GM21825 (cell line): Measurements from ENCODE around the gene KRTAP4-8.
"Not testable (repeated sequence)": the region's sequence is repeated elsewhere in the genome, so short reads cannot be mapped to it uniquely, and the experiment has no call there.

ENCODE experiments used
- ATAC-seq: cut with Tn5 transposase; IDR thresholded peaks from one replicate; pipeline ENCODE4 v1.9.1; 2021; ENCODE audit warnings: mild to moderate bottlenecking, moderate library complexity; ENCODE audit not compliant: unreplicated experiment

Gene KRTAP4-8

DNA sequence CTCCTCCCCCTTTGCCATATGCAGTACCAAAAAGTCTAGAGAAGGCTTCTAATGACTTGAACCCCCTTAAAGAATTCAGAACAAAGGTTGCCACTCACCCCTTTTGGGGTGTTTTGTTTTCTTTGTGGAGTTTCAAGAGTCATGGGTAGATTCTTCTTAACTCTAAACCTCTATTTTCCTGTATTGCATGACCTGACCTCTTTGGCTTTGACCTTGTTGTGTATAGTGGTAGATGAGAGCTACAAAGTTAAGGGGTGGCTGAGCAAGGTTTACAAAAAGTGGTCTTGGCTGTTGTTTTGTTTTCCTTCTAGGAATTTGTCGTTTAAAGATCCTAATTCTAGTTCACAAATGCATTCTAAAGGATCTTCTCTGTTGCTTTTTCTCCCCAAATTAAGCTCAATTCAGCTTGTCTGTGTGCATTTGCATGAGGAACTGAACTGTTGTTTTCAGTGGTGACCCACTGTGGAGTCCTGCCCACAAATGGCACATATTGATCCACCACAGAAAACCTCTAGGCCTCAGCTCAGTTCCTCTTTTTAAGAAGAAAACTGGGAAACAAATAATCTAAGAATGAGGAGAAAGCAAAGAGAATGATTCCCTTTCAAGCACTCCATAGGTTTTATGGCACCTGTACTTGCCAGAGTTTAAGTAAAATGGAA is 10.9 kb upstream of the KRTAP4-8 start:
- not testable (repeated sequence) for ATAC-seq

DNA sequence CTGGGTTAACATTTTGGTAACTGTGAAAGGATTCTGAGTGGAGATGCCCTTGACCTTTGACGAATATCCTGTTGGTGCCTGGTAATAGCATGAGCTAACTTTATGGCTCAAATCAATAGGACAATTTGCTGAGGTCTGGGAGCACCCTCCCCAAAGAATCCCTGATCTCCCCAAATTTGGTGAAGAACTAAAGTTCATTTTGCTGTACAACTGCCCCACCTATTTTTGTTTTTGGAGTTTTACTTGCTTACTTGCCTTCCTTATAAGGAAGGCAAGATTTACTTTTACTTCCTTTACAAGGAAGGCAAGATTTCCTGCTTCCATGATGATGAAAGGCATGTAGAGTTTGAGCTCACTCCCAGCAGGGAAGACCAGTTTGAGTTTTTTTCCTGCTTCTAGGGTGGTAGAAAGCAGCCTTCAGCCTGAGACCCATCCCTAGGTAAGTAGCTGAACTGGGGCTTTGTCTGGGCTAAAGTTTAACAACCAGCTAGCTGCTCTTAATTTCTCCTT is 10.1 kb upstream of the KRTAP4-8 start:
- no peak for ATAC-seq

- not testable (repeated sequence) for ATAC-seq
Observed at GRCh38 chr17:41105347-41105746, 7.4 kb upstream of the KRTAP4-8 start, which contains the start of gene KRTAP4-9. Gene KRTAP4-9, plus strand, starts transcription at chr17:41105389. Its CDS starts 0 bp downstream, at chr17:41105389.

GRCh38 chr17:41104386-41105038 is 6.6 kb upstream of the KRTAP4-8 start:
- not testable (repeated sequence) for ATAC-seq

DNA sequence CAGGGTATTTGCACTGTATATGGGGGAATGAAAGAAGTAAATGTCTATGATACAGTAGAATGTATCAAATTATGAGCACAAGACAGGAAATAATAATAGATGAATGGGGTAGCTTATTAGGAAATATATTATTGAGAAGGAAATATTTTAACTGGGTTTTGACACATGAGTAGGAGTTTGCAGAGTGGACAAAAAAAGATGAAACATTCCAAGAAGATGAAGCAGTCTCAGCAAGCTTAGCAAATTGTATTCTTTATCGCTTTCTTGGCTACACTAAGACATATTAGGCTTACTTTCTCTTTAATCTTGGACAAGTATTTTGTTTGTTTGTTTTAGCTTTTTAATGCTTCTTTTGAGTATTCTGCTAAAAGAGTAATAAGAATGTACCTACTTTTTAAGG is 6.0 kb upstream of the KRTAP4-8 start:
- ATAC-seq: no peak

GRCh38 chr17:41101586-41102259 is 3.8 kb upstream of the KRTAP4-8 start, which contains the start of gene KRTAP4-16:
Gene KRTAP4-16, minus strand, starts transcription at chr17:41102209. Its CDS starts 0 bp downstream, at chr17:41102209.
- ATAC-seq: no peak

DNA sequence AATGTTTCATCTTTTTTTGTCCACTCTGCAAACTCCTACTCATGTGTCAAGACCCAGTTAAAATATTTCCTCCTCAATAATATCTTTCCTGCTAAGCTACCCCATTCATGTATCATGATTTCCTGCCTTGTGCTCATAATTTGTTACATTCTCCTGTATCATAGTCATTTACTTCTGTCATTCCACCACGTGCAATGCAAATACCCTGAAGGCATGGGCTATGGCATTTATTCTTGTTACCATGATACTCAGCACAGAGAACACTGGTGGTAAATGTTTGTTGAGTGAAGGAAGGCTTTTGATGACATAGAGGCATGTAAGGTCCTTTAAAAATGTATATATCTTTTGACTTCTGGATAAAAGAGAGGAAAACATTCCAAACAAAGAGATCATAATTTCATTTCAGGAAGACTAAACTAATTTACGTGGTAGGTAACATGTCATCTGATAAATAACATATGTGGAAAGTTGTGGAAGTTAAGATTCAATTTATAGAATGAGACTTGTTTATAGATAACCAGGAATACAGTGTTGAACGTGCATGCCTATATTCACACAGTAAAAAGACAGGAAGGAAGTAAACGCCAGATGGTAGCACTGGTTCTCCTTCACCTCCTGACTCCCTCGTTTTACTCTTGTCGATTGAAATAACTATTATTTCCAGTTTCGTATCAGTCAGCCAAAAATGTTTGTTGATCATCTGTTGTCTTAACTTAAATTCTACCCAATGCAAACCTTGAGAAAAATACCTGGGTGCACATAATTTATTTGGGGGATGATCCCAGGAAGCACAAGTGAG is 1.9 kb upstream of the KRTAP4-8 start:
- not testable (repeated sequence) for ATAC-seq

DNA sequence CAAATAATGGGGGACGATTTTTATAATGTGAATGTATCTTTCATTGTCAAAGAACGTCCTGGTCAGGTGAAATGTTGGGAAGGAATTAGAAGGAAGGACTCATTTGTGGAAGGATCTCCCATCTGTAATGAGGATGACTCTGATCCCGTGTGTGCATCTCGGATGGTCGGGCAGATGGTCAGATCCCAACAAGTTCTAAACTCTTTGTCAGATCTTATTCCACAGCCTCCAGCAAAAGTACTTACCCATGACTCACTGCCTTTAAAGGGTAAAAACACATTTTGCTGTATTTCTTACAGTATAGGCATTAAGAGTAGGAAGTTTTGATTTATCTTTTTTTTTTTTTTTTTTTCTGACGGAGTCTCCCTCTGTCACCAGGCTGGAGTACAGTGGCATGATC is 539 bp upstream of the KRTAP4-8 start:
- no peak for ATAC-seq

DNA sequence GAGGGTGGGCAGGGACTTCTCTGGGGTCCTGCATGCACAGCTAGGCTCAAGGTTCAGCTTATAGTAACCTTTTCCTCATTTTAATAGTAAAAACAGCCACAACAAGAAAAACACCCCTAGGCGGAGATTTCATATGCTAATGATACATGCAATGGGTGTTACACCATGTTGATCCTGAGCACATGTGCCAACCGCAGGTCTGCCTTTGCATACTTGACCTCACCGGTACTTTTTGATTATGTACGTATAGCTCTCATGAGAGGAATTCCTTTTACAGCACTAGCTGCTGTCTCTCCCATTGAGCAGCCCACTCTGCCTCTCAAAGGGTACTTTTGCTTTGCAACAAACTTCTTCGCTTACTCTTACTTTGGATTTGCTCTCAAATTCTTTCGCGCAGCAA is 1.9 kb downstream of the KRTAP4-8 start:
- no peak for ATAC-seq

DNA sequence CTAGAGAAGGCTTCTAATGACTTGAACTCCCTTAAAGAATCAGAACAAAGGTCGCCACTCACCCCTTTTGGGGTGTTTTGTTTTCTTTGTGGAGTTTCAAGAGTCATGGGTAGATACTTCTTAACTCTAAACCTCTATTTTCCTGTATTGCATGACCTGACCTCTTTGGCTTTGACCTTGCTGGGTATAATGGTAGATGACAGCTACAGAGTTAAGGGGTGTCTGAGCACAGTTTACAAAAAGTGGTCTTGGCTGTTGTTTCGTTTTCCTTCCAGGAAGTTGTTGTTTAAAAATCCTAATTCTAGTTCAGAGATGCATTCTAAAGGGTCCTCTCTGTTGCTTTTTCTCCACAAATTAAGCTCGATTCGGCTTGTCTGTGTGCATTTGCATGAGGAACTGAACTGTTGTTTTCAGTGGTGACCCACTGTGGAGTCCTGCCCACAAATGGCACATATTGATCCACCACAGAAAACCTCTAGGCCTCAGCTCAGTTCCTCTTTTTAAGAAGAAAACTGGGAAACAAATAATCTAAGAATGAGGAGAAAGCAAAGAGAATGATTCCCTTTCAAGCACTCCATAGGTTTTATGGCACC is 9.1 kb downstream of the KRTAP4-8 start:
- ATAC-seq: not testable (repeated sequence)

- ATAC-seq: not testable (repeated sequence)
Observed at GRCh38 chr17:41084100-41084856, 13.7 kb downstream of the KRTAP4-8 start, which contains the start of gene KRTAP4-7. Gene KRTAP4-7, plus strand, starts transcription at chr17:41084150. Its CDS starts 57 bp downstream, at chr17:41084207.

DNA sequence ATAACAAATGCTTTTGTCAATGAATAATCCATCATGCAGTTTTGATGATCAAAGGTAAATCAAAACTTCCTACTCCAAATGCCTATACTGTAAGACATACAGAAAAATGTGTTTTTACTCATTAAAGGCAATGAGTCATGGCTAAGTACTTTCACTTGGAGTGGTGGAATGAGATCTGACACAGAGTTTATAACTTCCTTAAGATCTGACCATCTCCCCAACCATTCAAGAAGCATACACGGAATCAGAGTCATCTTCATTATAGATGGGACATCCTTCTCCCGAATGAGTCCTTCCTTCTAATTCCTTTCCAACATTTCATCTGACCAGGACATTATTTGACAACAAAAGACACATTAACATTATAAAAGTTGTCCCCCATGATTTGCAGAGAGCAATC is 14.5 kb downstream of the KRTAP4-8 start:
- not testable (repeated sequence) for ATAC-seq

DNA sequence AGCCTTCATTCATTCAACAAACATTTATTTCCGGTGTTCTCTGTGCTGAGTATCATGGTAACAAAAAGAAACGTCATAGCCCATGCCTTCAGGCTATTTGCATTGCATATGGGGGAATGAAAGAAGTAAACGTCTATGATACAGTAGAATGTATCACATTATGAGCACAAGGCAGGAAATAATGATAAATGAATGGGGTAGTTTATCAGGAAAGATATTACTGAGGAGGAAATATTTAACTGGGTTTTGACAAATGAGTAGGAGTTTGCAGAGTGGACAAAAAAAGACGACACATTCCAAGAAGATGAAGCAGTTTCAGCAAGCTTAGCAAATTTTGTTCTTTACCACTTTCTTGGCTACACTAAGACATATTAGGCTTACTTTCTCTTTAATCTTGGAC is 15.3 kb downstream of the KRTAP4-8 start:
- no peak for ATAC-seq

DNA sequence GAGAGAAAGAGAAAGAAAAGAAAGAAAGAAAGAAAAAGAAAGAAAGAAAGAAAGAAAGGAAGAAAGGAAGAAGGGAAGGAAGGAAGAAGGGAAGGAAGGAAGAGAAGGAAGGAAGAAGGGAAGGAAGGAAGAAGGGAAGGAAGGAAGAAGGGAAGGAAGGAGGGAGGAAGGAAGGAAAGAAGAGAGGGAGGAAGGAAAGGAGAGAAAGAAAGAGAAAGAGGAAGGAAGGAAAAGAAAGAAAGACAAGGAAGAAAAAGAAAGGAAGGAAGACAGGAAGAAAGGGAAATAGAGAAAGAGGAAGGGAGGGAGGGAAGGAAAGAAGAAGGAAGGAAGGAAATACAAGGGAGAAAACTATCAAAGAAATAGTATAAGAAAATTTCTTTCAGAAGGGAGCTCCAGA is 21.2 kb downstream of the KRTAP4-8 start:
- ATAC-seq: no peak

GRCh38 chr17:41073676-41074075 is 24.3 kb downstream of the KRTAP4-8 start:
- no peak for ATAC-seq

- no peak for ATAC-seq
Observed at GRCh38 chr17:41071606-41072360, 26.2 kb downstream of the KRTAP4-8 start.

GRCh38 chr17:41069031-41069430 is 28.9 kb downstream of the KRTAP4-8 start:
- ATAC-seq: no peak

GRCh38 chr17:41067281-41067680 is 30.7 kb downstream of the KRTAP4-8 start:
- no peak for ATAC-seq
